Caco-2 (cell line): ENCODE measurements around the gene C11orf54. TPM values are rescaled to one million over a fixed set of nuclear protein-coding genes. Genes with fewer than 3 reads are reported as not detected.
"Not testable (repeated sequence)": the region's sequence is repeated elsewhere in the genome, so short reads cannot be mapped to it uniquely, and the experiment has no call there.

Experiments used
- BruUV-seq: library from RNA; stranded (reverse); fragments of 400-500 nt; replicated peaks from 2 replicates; lab custom pipeline; 2021; lab: Mats Ljungman, UMichigan
- CTCF ChIA-PET: fragments of 300-600 bp; sonication (Branson Sonifier 250); formaldehyde crosslinking; loops from one replicate; lab custom pipeline; 2022; ENCODE audit warnings: antibody characterized with exemption; lab: Charles Lee
- POLR2A ChIA-PET: fragments of 300-600 bp; sonication (Branson Sonifier 250); formaldehyde crosslinking; loops from one replicate; lab custom pipeline; 2022; ENCODE audit warnings: antibody characterized with exemption; lab: Charles Lee
- DNase-seq, 2 experiments: peaks; one replicate each; pipeline versions ENCODE4 v3.0.0 to v3.0.0-alpha.2; 2020 to 2022
- H3K27me3 ChIP-seq: replicated peaks from 2 replicates; pipeline ENCODE4 v1.6.0; 2011; ENCODE audit warnings: low read length; ENCODE audit not compliant: control insufficient read depth, insufficient read depth
- H3K36me3 ChIP-seq: 2 replicates; pipeline ENCODE4 v1.5.1; 2011; ENCODE audit warnings: low read length; ENCODE audit not compliant: control insufficient read depth, insufficient read depth
- H3K4me1 ChIP-seq: fragments of 250-450 bp; sonication (Bioruptor Pico); 2 replicates; pipeline ENCODE4 v1.5.1; 2020; ENCODE audit warnings: mild to moderate bottlenecking
- H3K4me3 ChIP-seq: 2 replicates; pipeline ENCODE4 v1.5.1; 2011; ENCODE audit warnings: low read depth, mild to moderate bottlenecking, control low read depth, low read length
- H3K9me3 ChIP-seq: fragments of 250-450 bp; sonication (Bioruptor Pico); 2 replicates; pipeline ENCODE4 v1.5.1; 2020; ENCODE audit warnings: mild to moderate bottlenecking, moderate library complexity
- H3K27ac Mint-ChIP-seq: one replicate; pipeline ENCODE4 v1.8.0; 2022; ENCODE audit warnings: mixed read lengths; ENCODE audit not compliant: unreplicated experiment
- H3K27me3 Mint-ChIP-seq: one replicate; pipeline ENCODE4 v1.8.0; 2022; ENCODE audit warnings: mixed read lengths; ENCODE audit not compliant: insufficient read depth, unreplicated experiment
- H3K36me3 Mint-ChIP-seq: one replicate; pipeline ENCODE4 v1.8.0; 2022; ENCODE audit warnings: mild to moderate bottlenecking, mixed read lengths; ENCODE audit not compliant: insufficient read depth, unreplicated experiment
- H3K4me1 Mint-ChIP-seq: one replicate; pipeline ENCODE4 v1.8.0; 2022; ENCODE audit warnings: low read depth, mixed read lengths; ENCODE audit not compliant: unreplicated experiment
- H3K4me3 Mint-ChIP-seq: one replicate; pipeline ENCODE4 v1.8.0; 2022; ENCODE audit warnings: mild to moderate bottlenecking, moderate library complexity, mixed read lengths; ENCODE audit not compliant: unreplicated experiment
- H3K9me3 Mint-ChIP-seq: one replicate; pipeline ENCODE4 v1.8.0; 2022; ENCODE audit warnings: mixed read lengths; ENCODE audit not compliant: unreplicated experiment
- CTCF ChIP-seq, 2 experiments: fragments of 200-600 bp in 1 of 2; IDR thresholded peaks; 1 replicate in 1 of 2; 2 replicates in 1 of 2; pipeline versions ENCODE4 v1.5.1 to v1.8.0; 2011 to 2022; ENCODE audit warnings: antibody characterized with exemption in 1 of 2, control low read depth in 1 of 2, inconsistent platforms in 1 of 2, low read depth in 1 of 2, low read length in 1 of 2, mild to moderate bottlenecking in 1 of 2, moderate library complexity in 1 of 2; ENCODE audit not compliant: insufficient read depth in 1 of 2, severe bottlenecking in 1 of 2, unreplicated experiment in 1 of 2
- intact Hi-C: fragments of 100-400 bp; cut with micrococcal nuclease; formaldehyde crosslinking; loops from one replicate; pipeline ENCODE4 v1.10.0; 2022; ENCODE audit not compliant: unreplicated experiment
- total RNA-seq: library from RNA; stranded (reverse); gene quantifications from 2 replicates; pipeline ENCODE4 v1.2.3, GENCODE V29; 2022

Gene C11orf54
- total RNA-seq, 1 experiment from 2014 or later: 20.7 TPM

DNA sequence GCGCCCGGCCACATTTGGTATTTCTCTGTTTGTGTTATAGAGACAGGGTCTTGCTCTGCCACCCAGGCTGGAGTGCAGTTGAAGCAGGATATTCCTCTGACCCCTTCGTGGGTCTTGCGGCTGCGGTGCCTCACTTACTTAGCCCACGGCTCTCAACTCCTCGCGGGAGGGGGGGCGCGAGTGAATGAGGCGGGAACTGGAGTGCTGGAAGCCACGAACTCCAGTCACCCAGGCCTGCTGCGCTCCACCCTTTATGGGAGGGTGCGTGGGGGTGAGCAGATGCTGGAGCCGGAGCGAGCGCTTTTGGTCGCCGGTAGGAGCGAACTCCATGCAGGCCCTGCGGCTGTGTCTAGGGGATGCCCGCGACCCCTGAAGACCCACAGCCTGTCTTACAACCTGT is 1.8 kb downstream of the C11orf54 start:
- no peaks in the 10 kb centered on the region for H3K27me3 ChIP-seq
- peak overlapping the region; percentile 98 for H3K27ac Mint-ChIP-seq
- no peak for DNase-seq
- H3K36me3 Mint-ChIP-seq: peaks cover 41% of the 10 kb centered on the region
- peaks cover 42% of the 10 kb centered on the region for H3K4me1 Mint-ChIP-seq
- peaks cover 33% of the 10 kb centered on the region for H3K4me1 ChIP-seq
- TF ChIP-seq CTCF (IDR thresholded peaks at IDR 0.05; ENCODE audit: insufficient read depth in 1 of 2, low read depth in 1 of 2, low read length in 1 of 2, severe bottlenecking in 1 of 2, unreplicated experiment in 1 of 2): no peak
- H3K9me3 ChIP-seq: no peaks in the 10 kb centered on the region
- BruUV-seq: no TSS peak
- H3K4me3 ChIP-seq: no peak overlapping the region
- POLR2A ChIA-PET: interaction anchor here (3.9 kb wide), 1 partner anchor 40 kb away, joined by 130 read pairs; the partner anchor contains the start of gene MED17
- no peaks in the 10 kb centered on the region for H3K9me3 Mint-ChIP-seq
- no peaks in the 10 kb centered on the region for H3K27me3 Mint-ChIP-seq
- peaks cover 11% of the 10 kb centered on the region for H3K36me3 ChIP-seq
- intact Hi-C loops: no loop called here
- CTCF ChIA-PET: no interaction called here
- peak overlapping the region; percentile 89 for H3K4me3 Mint-ChIP-seq

DNA sequence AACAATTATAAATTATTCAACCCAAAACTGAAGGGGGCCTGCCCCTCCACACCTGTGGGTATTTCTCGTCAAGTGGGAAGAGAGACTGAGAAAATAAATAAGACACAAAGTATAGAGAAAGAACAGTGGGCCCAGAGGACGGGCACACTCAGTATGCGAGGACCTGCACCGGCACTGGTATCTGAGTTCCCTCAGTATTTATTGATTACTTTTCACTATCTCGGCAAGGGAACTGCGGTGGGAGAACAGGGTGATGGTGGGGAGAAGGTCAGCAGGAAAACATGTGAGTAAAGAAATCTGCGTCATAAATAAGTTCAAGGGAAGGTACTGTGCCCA is 3.2 kb downstream of the C11orf54 start:
- no peaks in the 10 kb centered on the region for H3K27me3 Mint-ChIP-seq
- peaks cover 8% of the 10 kb centered on the region for H3K36me3 ChIP-seq
- H3K27me3 ChIP-seq: no peaks in the 10 kb centered on the region
- ChIA-PET CTCF (no interaction called here), POLR2A (no interaction called here)
- no peaks in the 10 kb centered on the region for H3K9me3 ChIP-seq
- peaks cover 20% of the 10 kb centered on the region for H3K4me1 ChIP-seq
- intact Hi-C loops: loop anchor here (1.0 kb wide), 3 partner anchors 22 to 40 kb away; partner anchors contain the start of gene MED17
- peak overlapping the region; percentile 1 for H3K27ac Mint-ChIP-seq
- H3K4me3 Mint-ChIP-seq: peak overlapping the region; percentile 50
- H3K36me3 Mint-ChIP-seq: peaks cover 28% of the 10 kb centered on the region
- TF ChIP-seq CTCF (IDR thresholded peaks at IDR 0.05; ENCODE audit: insufficient read depth in 1 of 2, low read depth in 1 of 2, low read length in 1 of 2, severe bottlenecking in 1 of 2, unreplicated experiment in 1 of 2): no peak
- H3K4me1 Mint-ChIP-seq: peaks cover 28% of the 10 kb centered on the region
- H3K9me3 Mint-ChIP-seq: no peaks in the 10 kb centered on the region
- H3K4me3 ChIP-seq: peak overlapping the region; percentile 24
- no TSS peak for BruUV-seq
- no peak for DNase-seq

- not testable (repeated sequence) for BruUV-seq, H3K9me3 Mint-ChIP-seq, H3K9me3 ChIP-seq, H3K36me3 ChIP-seq, H3K27me3 Mint-ChIP-seq, H3K27me3 ChIP-seq
- Mint-ChIP-seq H3K4me1 (peaks cover 25% of the 10 kb centered on the region), H3K36me3 (peaks cover 23% of the 10 kb centered on the region), H3K4me3 (peak overlapping the region; percentile 50), H3K27ac (peak overlapping the region; percentile 1)
- peak overlapping the region; percentile 24 for H3K4me3 ChIP-seq
- peak in 1 of 2 experiments; percentile 69 for DNase-seq
- intact Hi-C loops: loop anchor here (1.0 kb wide), 3 partner anchors 21 to 39 kb away; partner anchors contain the start of gene MED17
- peaks cover 20% of the 10 kb centered on the region for H3K4me1 ChIP-seq
- ChIA-PET CTCF (interaction anchor here (0.8 kb wide), 1 partner anchor 39 kb away, joined by 7 read pairs; the partner anchor contains the start of gene MED17), POLR2A (interaction anchor here (0.6 to 1.2 kb wide), 2 partner anchors 39 to 133 kb away, joined by 3 to 6 read pairs; partner anchors contain the start of gene MED17)
Measured at GRCh38 chr11:93745005-93745755, 3.7 kb downstream of the C11orf54 start.
